Activated naive CD4-positive, alpha-beta T cell treated with anti-CD3 and anti-CD28 coated beads, Interleukin-2, amount 50 U/mL, for 24 hours (primary cell): ENCODE data around the gene NID2.

ENCODE experiments used
- H3K27ac Mint-ChIP-seq: one replicate; pipeline ENCODE4 v1.8.0; 2021; ENCODE audit warnings: mild to moderate bottlenecking, mixed read lengths
- H3K27me3 Mint-ChIP-seq: one replicate; pipeline ENCODE4 v1.8.0; 2021; ENCODE audit warnings: mixed read lengths
- H3K36me3 Mint-ChIP-seq: one replicate; pipeline ENCODE4 v1.8.0; 2021; ENCODE audit warnings: mixed read lengths
- H3K4me1 Mint-ChIP-seq: one replicate; pipeline ENCODE4 v1.8.0; 2021; ENCODE audit warnings: mixed read lengths
- H3K4me3 Mint-ChIP-seq: one replicate; pipeline ENCODE4 v1.8.0; 2021; ENCODE audit warnings: mild to moderate bottlenecking, mixed read lengths
- H3K9me3 Mint-ChIP-seq: one replicate; pipeline ENCODE4 v1.8.0; 2021; ENCODE audit warnings: mixed read lengths

The NID2 gene

GRCh38 chr14:52051251-52051650 is 17.6 kb downstream of the NID2 start:
- Mint-ChIP-seq H3K27ac (no peak overlapping the region), H3K9me3 (no peaks in the 10 kb centered on the region), H3K36me3 (no peaks in the 10 kb centered on the region), H3K27me3 (peaks cover 2% of the 10 kb centered on the region), H3K4me3 (no peak overlapping the region), H3K4me1 (no peaks in the 10 kb centered on the region)

GRCh38 chr14:52049721-52050588 is 18.9 kb downstream of the NID2 start:
- Mint-ChIP-seq H3K9me3 (no peaks in the 10 kb centered on the region), H3K27ac (no peak overlapping the region), H3K36me3 (no peaks in the 10 kb centered on the region), H3K4me1 (peaks cover 8% of the 10 kb centered on the region), H3K27me3 (no peaks in the 10 kb centered on the region), H3K4me3 (no peak overlapping the region)

GRCh38 chr14:52049271-52049670 is 19.6 kb downstream of the NID2 start:
- Mint-ChIP-seq H3K27ac (no peak overlapping the region), H3K27me3 (no peaks in the 10 kb centered on the region), H3K36me3 (no peaks in the 10 kb centered on the region), H3K4me1 (peaks cover 10% of the 10 kb centered on the region), H3K9me3 (no peaks in the 10 kb centered on the region), H3K4me3 (no peak overlapping the region)

- H3K9me3 Mint-ChIP-seq, result no peaks in the 10 kb centered on the region
- peaks cover 2% of the 10 kb centered on the region for H3K36me3 Mint-ChIP-seq
- peak overlapping the region; percentile 39 for H3K27ac Mint-ChIP-seq
- peaks cover 2% of the 10 kb centered on the region for H3K27me3 Mint-ChIP-seq
- peaks cover 13% of the 10 kb centered on the region for H3K4me1 Mint-ChIP-seq
- H3K4me3 Mint-ChIP-seq, result no peak overlapping the region
Observed at GRCh38 chr14:52048641-52049204, 20.1 kb downstream of the NID2 start.

DNA sequence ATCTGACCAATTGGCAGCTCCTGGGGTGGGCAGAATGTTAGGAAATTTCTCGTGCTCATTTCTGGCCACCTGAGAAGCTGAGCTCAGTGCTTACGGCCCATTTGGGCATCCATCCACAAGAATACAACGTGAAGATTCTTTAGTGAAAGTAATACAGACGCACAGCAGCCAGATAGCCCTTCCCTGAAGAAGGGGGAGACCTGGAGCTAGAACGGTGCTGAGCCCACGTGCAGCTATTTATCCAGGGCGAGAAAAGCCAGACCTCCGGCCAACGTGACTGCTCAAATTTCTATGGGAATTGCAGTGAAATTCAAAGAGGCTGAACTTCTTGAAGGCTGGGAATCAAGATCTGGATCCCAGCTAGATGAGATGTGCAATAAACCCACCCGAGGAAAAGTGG is 20.7 kb downstream of the NID2 start:
- Mint-ChIP-seq H3K4me1 (peaks cover 16% of the 10 kb centered on the region), H3K36me3 (peaks cover 3% of the 10 kb centered on the region), H3K27me3 (peaks cover 3% of the 10 kb centered on the region), H3K27ac (no peak overlapping the region), H3K9me3 (no peaks in the 10 kb centered on the region), H3K4me3 (no peak overlapping the region)

GRCh38 chr14:52046376-52046917 is 22.4 kb downstream of the NID2 start:
- H3K27me3 Mint-ChIP-seq, result peaks cover 3% of the 10 kb centered on the region
- H3K36me3 Mint-ChIP-seq, result peaks cover 3% of the 10 kb centered on the region
- peaks cover 17% of the 10 kb centered on the region for H3K4me1 Mint-ChIP-seq
- H3K9me3 Mint-ChIP-seq, result no peaks in the 10 kb centered on the region
- H3K4me3 Mint-ChIP-seq, result no peak overlapping the region
- H3K27ac Mint-ChIP-seq, result no peak overlapping the region

- Mint-ChIP-seq H3K27ac (peak overlapping the region; percentile 83), H3K4me1 (peaks cover 17% of the 10 kb centered on the region), H3K36me3 (peaks cover 3% of the 10 kb centered on the region)
Observed at GRCh38 chr14:52044791-52045522, 23.9 kb downstream of the NID2 start.

GRCh38 chr14:52043690-52044089 is 25.2 kb downstream of the NID2 start:
- Mint-ChIP-seq H3K36me3 (peaks cover 3% of the 10 kb centered on the region), H3K9me3 (no peaks in the 10 kb centered on the region), H3K27ac (peak overlapping the region; percentile 81), H3K4me3 (no peak overlapping the region), H3K27me3 (peaks cover 3% of the 10 kb centered on the region), H3K4me1 (peaks cover 17% of the 10 kb centered on the region)

More at GRCh38 chr14:52044791-52045522, 23.9 kb downstream of the NID2 start:
- Mint-ChIP-seq H3K9me3 (no peaks in the 10 kb centered on the region), H3K4me3 (peak overlapping the region; percentile 34), H3K27me3 (peaks cover 3% of the 10 kb centered on the region)

DNA sequence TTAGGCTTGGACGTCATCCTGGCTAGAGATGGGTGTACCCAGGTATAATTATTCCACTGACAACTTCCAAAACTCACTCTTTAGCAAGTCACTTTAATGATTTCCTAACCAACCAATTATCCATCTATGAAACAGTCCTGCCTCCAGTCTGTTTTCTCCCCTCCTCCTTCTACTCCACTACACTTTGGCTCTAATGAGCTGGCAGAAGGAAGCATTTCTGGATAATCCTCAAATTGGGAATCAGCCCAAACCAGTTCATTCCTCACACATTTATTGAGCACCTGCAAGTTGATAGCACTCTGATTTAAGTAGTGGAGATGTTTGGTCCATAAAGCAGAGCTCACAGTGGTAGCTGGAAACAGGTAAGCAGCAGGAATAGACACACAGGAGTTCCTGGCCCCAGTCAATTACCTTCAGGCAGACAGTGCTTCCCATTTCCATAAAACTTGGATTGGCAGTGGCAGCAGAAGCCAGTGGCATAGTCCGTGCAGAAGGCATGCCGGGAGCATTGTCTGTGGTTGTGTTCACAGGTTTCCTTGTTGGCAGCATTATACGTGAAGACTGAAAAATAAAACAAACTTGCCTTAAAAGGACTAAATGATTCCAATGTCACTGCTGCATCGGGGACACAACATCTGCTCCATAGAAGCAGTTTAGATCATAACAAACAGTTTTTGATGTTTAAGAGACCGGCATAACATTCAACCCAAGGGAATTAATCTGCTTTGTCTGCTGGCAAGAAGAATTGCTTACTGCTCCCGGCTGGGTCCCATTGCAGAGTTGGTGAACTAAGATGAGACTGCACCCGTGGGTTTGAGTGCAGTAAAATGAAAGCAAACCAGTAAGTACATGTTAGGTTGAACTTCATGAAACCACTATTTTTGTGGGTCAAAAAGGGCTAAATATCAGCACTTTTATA is 26.2 kb downstream of the NID2 start:
- H3K27me3 Mint-ChIP-seq, result peaks cover 5% of the 10 kb centered on the region
- peak overlapping the region; percentile 43 for H3K27ac Mint-ChIP-seq
- H3K4me3 Mint-ChIP-seq, result no peak overlapping the region
- peaks cover 17% of the 10 kb centered on the region for H3K4me1 Mint-ChIP-seq
- no peaks in the 10 kb centered on the region for H3K9me3 Mint-ChIP-seq
- peaks cover 3% of the 10 kb centered on the region for H3K36me3 Mint-ChIP-seq

DNA sequence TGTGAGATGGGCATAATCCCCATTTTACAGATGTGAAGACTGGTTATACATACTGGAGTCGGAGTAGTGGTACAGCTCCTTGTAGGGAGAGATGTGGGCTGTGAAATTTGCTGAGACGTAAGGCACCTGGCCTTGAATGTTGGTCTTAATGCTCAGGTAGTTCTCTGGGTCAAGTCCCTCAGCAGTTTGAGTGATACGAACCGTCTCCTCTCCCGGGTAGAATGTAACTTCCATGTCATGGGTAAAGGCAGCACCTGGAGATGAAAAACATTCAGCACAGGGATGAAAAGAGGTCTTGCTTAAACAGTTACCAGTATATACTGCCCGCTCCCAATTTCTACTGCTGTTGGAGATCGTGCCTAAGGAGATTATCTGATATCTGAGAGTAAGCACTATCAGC is 28.3 kb downstream of the NID2 start:
- Mint-ChIP-seq H3K4me1 (peaks cover 16% of the 10 kb centered on the region), H3K27me3 (peaks cover 6% of the 10 kb centered on the region), H3K27ac (no peak overlapping the region), H3K36me3 (peaks cover 3% of the 10 kb centered on the region), H3K4me3 (no peak overlapping the region), H3K9me3 (no peaks in the 10 kb centered on the region)

GRCh38 chr14:52039124-52039815 is 29.6 kb downstream of the NID2 start:
- no peaks in the 10 kb centered on the region for H3K9me3 Mint-ChIP-seq
- no peak overlapping the region for H3K4me3 Mint-ChIP-seq
- peaks cover 7% of the 10 kb centered on the region for H3K4me1 Mint-ChIP-seq
- peaks cover 3% of the 10 kb centered on the region for H3K36me3 Mint-ChIP-seq
- peaks cover 6% of the 10 kb centered on the region for H3K27me3 Mint-ChIP-seq
- H3K27ac Mint-ChIP-seq, result no peak overlapping the region

DNA sequence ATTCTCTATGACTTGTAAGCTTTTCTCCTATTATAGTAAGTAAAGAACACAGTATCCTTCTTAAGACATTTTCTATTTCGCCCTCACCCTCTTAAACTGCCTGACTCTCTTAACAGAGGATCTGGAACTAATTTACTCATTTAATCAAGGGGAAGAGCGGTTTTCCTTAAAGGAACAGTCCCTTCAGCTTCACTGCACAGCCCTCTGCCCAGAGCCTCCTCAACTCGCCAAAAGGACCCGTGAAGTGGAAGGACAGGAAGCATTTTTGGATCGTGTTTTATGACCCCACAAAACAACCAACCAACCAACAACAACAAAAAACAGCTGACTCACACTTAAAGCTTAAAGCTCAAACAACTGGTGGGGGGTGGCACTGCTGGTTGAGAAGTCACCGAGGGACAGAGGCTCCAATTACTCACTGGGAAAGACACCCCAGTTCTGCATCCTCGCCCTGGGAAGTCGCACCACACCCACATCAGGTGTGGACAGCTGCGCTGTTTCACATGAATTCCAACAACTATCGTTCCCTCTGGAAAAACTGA is 35.7 kb downstream of the NID2 start:
- H3K4me1 Mint-ChIP-seq, result no peaks in the 10 kb centered on the region
- no peaks in the 10 kb centered on the region for H3K9me3 Mint-ChIP-seq
- no peak overlapping the region for H3K4me3 Mint-ChIP-seq
- no peaks in the 10 kb centered on the region for H3K36me3 Mint-ChIP-seq
- H3K27me3 Mint-ChIP-seq, result peaks cover 4% of the 10 kb centered on the region
- H3K27ac Mint-ChIP-seq, result peak overlapping the region; percentile 76

- H3K36me3 Mint-ChIP-seq, result no peaks in the 10 kb centered on the region
- no peaks in the 10 kb centered on the region for H3K9me3 Mint-ChIP-seq
- H3K27me3 Mint-ChIP-seq, result peaks cover 1% of the 10 kb centered on the region
- no peaks in the 10 kb centered on the region for H3K4me1 Mint-ChIP-seq
- H3K4me3 Mint-ChIP-seq, result no peak overlapping the region
- H3K27ac Mint-ChIP-seq, result no peak overlapping the region
Observed at GRCh38 chr14:52032204-52032801, 36.6 kb downstream of the NID2 start.

DNA sequence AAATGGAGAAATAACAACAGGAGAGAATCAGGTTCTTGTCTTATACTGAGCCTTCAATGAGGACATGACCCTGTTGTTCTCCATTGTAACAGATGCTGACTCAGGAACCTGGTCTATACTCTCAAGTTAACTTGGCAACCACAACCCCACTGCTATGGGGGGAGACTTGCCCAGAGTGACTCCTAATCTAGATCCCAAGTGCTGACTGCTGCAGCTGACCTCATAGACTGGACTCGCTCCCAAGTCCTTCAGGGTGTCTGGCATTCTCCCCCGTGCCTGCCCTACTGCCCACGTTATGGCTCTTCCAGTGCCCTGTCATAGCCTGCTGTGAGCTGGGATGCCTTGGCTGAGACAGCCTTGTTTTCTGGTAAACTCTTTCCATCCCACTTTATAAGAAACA is 37.1 kb downstream of the NID2 start:
- no peaks in the 10 kb centered on the region for H3K4me1 Mint-ChIP-seq
- H3K27me3 Mint-ChIP-seq, result peaks cover 1% of the 10 kb centered on the region
- no peaks in the 10 kb centered on the region for H3K9me3 Mint-ChIP-seq
- no peaks in the 10 kb centered on the region for H3K36me3 Mint-ChIP-seq
- no peak overlapping the region for H3K27ac Mint-ChIP-seq
- no peak overlapping the region for H3K4me3 Mint-ChIP-seq
